ENCODE data around the gene TNIP3. TPM values are rescaled to one million over a fixed set of nuclear protein-coding genes. Genes with fewer than 3 reads are reported as not detected.
A peak's percentile ranks its signal among the peaks of the same experiment; 100 is the strongest.

Gene TNIP3
- total and polyA plus RNA-seq, 9 of the 15 experiments (the other 6 are each of a cell fraction or from before 2014, with no cell fraction given), result 0.14 TPM; not detected in 8

DNA sequence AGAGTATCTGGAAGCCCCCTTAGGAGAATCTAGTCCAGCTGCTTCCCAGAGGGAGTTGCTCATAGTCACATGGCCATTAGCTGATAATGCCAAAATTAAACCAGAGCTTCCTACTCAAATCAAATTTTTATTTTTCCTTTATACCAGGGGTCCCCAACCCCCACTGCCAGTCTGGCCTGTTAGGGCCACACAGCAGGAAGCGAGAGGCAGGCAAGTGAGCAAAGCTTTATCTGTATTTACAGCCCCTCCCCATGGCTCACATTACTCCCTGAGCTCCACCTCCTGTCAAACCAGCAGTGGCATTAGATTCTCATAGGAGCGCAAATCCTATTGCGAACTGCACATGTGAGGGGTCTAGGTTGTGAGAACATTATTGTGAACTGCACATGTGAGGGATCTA, 19.2 kb upstream of the TNIP3 start:
- no TSS peak for BruUV-seq (replicated peaks)
- FAIRE-seq (no peak), ATAC-seq (peak; percentile 49; the same call in 2 of the 3 replicates), DNase-seq (ENCODE audit: extremely low read depth in 1 of 4, low spot score in 3 of 4) (peak in 1 of 4 experiments; percentile 1)
- no peaks in the 10 kb centered on the region for H3K27me3 ChIP-seq (ENCODE audit: control insufficient read depth in 2 of 2, insufficient read depth in 2 of 2, low read length in 2 of 2)
- no peak overlapping the region for H3K27ac ChIP-seq (ENCODE audit: extremely low read depth, low read depth, low read length)
- no peaks in the 10 kb centered on the region; a peak in 1 of 5 replicates for H3K4me1 ChIP-seq (replicated peaks in 1 of 2; ENCODE audit: control insufficient read depth in 2 of 2, insufficient read depth in 2 of 2, low read length in 2 of 2)
- no peak overlapping the region for H2AFZ ChIP-seq (ENCODE audit: low read depth, low read length)
- no peaks in the 10 kb centered on the region for H3K36me3 ChIP-seq (ENCODE audit: control insufficient read depth, insufficient read depth, low read length)
- CTCF ChIA-PET (ENCODE audit: low intra/inter-chr PET ratio), result no interaction called here
- in situ Hi-C loops (cut with MboI), result no loop called here
- intact Hi-C loops (cut with micrococcal nuclease), result no loop called here
- POLR2A ChIA-PET, result no interaction called here
- no peaks in the 10 kb centered on the region for H4K20me1 ChIP-seq (replicated peaks; ENCODE audit: control insufficient read depth, insufficient read depth, low read length)
- H3K9me3 ChIP-seq (replicated peaks; ENCODE audit: control insufficient read depth, insufficient read depth, low read depth, low read length), result no peaks in the 10 kb centered on the region
- no peak overlapping the region for H3K4me3 ChIP-seq
- H3K9ac ChIP-seq (ENCODE audit: insufficient read depth in 1 of 2, low read depth in 2 of 2, low read length in 2 of 2), result no peak overlapping the region
- no peaks in the 10 kb centered on the region for H3K9me1 ChIP-seq (ENCODE audit: control insufficient read depth, insufficient read depth, low read length)
- 7% methylated on average over 3 of the region's 3 CpGs for WGBS (ENCODE audit: insufficient coverage, low coverage, missing lambda C conversion rate)
- H3K4me2 ChIP-seq (ENCODE audit: insufficient read depth, low read length), result no peak overlapping the region
- H3K79me2 ChIP-seq (ENCODE audit: control insufficient read depth, insufficient read depth, low read length), result no peaks in the 10 kb centered on the region
- TF ChIP-seq ETV1 (tag; conservative IDR thresholded peaks at IDR 0.05; ENCODE audit: low read depth) (0 out of 2 replicates have a peak, but pooled peaks have one; percentile 10), CTBP1 (IDR thresholded peaks at IDR 0.05; ENCODE audit: borderline replicate concordance) (no peak), SNIP1 (IDR thresholded peaks at IDR 0.05; ENCODE audit: low read depth) (no peak), TARDBP (IDR thresholded peaks at IDR 0.05) (no peak), DACH1 (IDR thresholded peaks at IDR 0.05; ENCODE audit: partially characterized antibody) (no peak), ZNF224 (CRISPR knock-in tag; IDR thresholded peaks at IDR 0.05) (no peak), ATF7 (IDR thresholded peaks at IDR 0.05) (no peak), BRD9 (IDR thresholded peaks at IDR 0.05; ENCODE audit: low read depth, partially characterized antibody) (no peak), SMC3 (conservative IDR thresholded peaks at IDR 0.05; ENCODE audit: insufficient read depth, low read depth, low read length) (no peak)

Measured in K562 (cell line).